KMS-11 (cell line): Measurements from ENCODE around the gene VASH1.

Experiments
- H2AFZ ChIP-seq: fragments of 200-600 bp; sonication (generic); 2 replicates; pipeline ENCODE4 v1.6.1; 2016; ENCODE audit warnings: antibody characterized with exemption, mixed run types, low read depth
- H3K27ac ChIP-seq: fragments of 200-600 bp; sonication (generic); 2 replicates; pipeline ENCODE4 v1.6.1; 2016; ENCODE audit warnings: mild to moderate bottlenecking, mixed run types
- H3K27me3 ChIP-seq: fragments of 200-600 bp; sonication (generic); 2 replicates; pipeline ENCODE4 v1.6.1; 2017; ENCODE audit warnings: mild to moderate bottlenecking, low read depth, mixed run types, moderate library complexity; ENCODE audit not compliant: insufficient read depth
- H3K36me3 ChIP-seq: fragments of 200-600 bp; sonication (generic); 2 replicates; pipeline ENCODE4 v1.6.1; 2017; ENCODE audit warnings: mild to moderate bottlenecking, mixed run types; ENCODE audit not compliant: insufficient read depth
- H3K4me1 ChIP-seq: fragments of 200-600 bp; sonication (generic); 2 replicates; pipeline ENCODE4 v1.6.1; 2016; ENCODE audit warnings: mild to moderate bottlenecking, low read depth, mixed run types; ENCODE audit not compliant: poor library complexity, severe bottlenecking
- H3K4me2 ChIP-seq: fragments of 200-600 bp; sonication (generic); 2 replicates; pipeline ENCODE4 v1.7.0; 2016; ENCODE audit warnings: mild to moderate bottlenecking, mixed run types
- H3K4me3 ChIP-seq: fragments of 200-600 bp; sonication (generic); IDR thresholded peaks from 2 replicates; pipeline ENCODE4 v1.6.1; 2017; ENCODE audit warnings: low read depth, low read length, mixed read lengths; ENCODE audit not compliant: insufficient read depth
- H3K79me2 ChIP-seq: fragments of 200-600 bp; sonication (generic); 2 replicates; pipeline ENCODE4 v1.6.1; 2016; ENCODE audit warnings: low read depth, mixed run types; ENCODE audit not compliant: insufficient read depth
- H3K9ac ChIP-seq: fragments of 200-600 bp; sonication (generic); 2 replicates; pipeline ENCODE4 v1.6.1; 2016; ENCODE audit warnings: mild to moderate bottlenecking, mixed run types
- H4K20me1 ChIP-seq: fragments of 200-600 bp; sonication (generic); 2 replicates; pipeline ENCODE4 v1.6.1; 2016; ENCODE audit warnings: mild to moderate bottlenecking, mixed run types; ENCODE audit not compliant: insufficient read depth
- CTCF ChIP-seq: fragments of 200-600 bp; sonication (generic); conservative IDR thresholded peaks from 2 replicates; pipeline ENCODE4 v1.6.1; 2017; ENCODE audit warnings: low read depth, mild to moderate bottlenecking, antibody characterized with exemption, low read length, moderate library complexity, mixed read lengths

VASH1 gene

GRCh38 chr14:76715511-76716081, 45.7 kb upstream of the VASH1 start:
- Histone ChIP-seq H3K4me1 (no peaks in the 10 kb centered on the region), H3K4me2 (no peak overlapping the region), H3K4me3 (no peak overlapping the region), H4K20me1 (no peaks in the 10 kb centered on the region), H3K9ac (no peak overlapping the region), H2AFZ (no peak overlapping the region), H3K27me3 (no peaks in the 10 kb centered on the region), H3K79me2 (no peaks in the 10 kb centered on the region), H3K36me3 (no peaks in the 10 kb centered on the region), H3K27ac (no peak overlapping the region)
- TF ChIP-seq CTCF, result no peak

GRCh38 chr14:76716285-76716684, 45.0 kb upstream of the VASH1 start:
- Histone ChIP-seq H3K79me2 (no peaks in the 10 kb centered on the region), H3K36me3 (no peaks in the 10 kb centered on the region), H3K4me1 (no peaks in the 10 kb centered on the region), H4K20me1 (no peaks in the 10 kb centered on the region), H3K27me3 (no peaks in the 10 kb centered on the region), H2AFZ (no peak overlapping the region), H3K27ac (no peak overlapping the region), H3K4me3 (no peak overlapping the region), H3K4me2 (no peak overlapping the region), H3K9ac (no peak overlapping the region)
- TF ChIP-seq CTCF, result no peak

- no peak overlapping the region for H3K4me2 ChIP-seq
- no peaks in the 10 kb centered on the region for H3K27me3 ChIP-seq
- H3K9ac ChIP-seq, result no peak overlapping the region
- no peak overlapping the region for H3K27ac ChIP-seq
- H3K4me1 ChIP-seq, result no peaks in the 10 kb centered on the region
- H3K79me2 ChIP-seq, result no peaks in the 10 kb centered on the region
- H2AFZ ChIP-seq, result no peak overlapping the region
- H3K4me3 ChIP-seq, result no peak overlapping the region
- no peaks in the 10 kb centered on the region for H3K36me3 ChIP-seq
- no peaks in the 10 kb centered on the region for H4K20me1 ChIP-seq
- no peak for TF ChIP-seq CTCF
Measured at GRCh38 chr14:76717508-76718290, 43.6 kb upstream of the VASH1 start.

GRCh38 chr14:76718306-76719040, 42.8 kb upstream of the VASH1 start:
- Histone ChIP-seq H3K4me1 (no peaks in the 10 kb centered on the region), H2AFZ (no peak overlapping the region), H3K79me2 (no peaks in the 10 kb centered on the region), H3K4me3 (no peak overlapping the region), H3K9ac (no peak overlapping the region), H3K36me3 (no peaks in the 10 kb centered on the region), H3K4me2 (no peak overlapping the region), H4K20me1 (no peaks in the 10 kb centered on the region), H3K27me3 (no peaks in the 10 kb centered on the region), H3K27ac (no peak overlapping the region)
- TF ChIP-seq CTCF, result no peak
